HepG2 (cell line): Measurements from ENCODE around the gene DCAF6. TPM values are rescaled to one million over a fixed set of nuclear protein-coding genes. Genes with fewer than 3 reads are reported as not detected.

Source experiments
- AGO2 ChIP-seq: fragments of 200-400 bp; formaldehyde crosslinking; optimal IDR thresholded peaks from 2 replicates; pipeline ENCODE3; 2017; ENCODE audit warnings: mild to moderate bottlenecking, low read depth, low read length, moderate library complexity
- BHLHE40 ChIP-seq: IDR thresholded peaks from 2 replicates; pipeline ENCODE4 v1.6.1; 2011; ENCODE audit warnings: low read length, improper control_type of control experiment
- CEBPG ChIP-seq: IDR thresholded peaks from 2 replicates; pipeline ENCODE4 v1.6.1; 2016
- FLYWCH1 ChIP-seq: sonication (generic); formaldehyde crosslinking; IDR thresholded peaks from 2 replicates; pipeline ENCODE4 v1.8.1; 2023; ENCODE audit warnings: mild to moderate bottlenecking, missing genetic modification reagents
- MTA3 ChIP-seq: sonication (generic); formaldehyde crosslinking; IDR thresholded peaks from 2 replicates; pipeline ENCODE4 v1.4.0; 2020; ENCODE audit warnings: missing genetic modification reagents
- NR2F2 ChIP-seq: IDR thresholded peaks from 2 replicates; pipeline ENCODE4 v1.6.1; 2012; ENCODE audit warnings: low read depth, inconsistent platforms, borderline replicate concordance
- RBM39 ChIP-seq: fragments of 200-400 bp; formaldehyde crosslinking; IDR thresholded peaks from one replicate; pipeline ENCODE4 v1.6.1; 2018; ENCODE audit warnings: antibody characterized with exemption, mild to moderate bottlenecking, low read depth, low read length; ENCODE audit not compliant: poor library complexity, severe bottlenecking
- SNRNP70 ChIP-seq: fragments of 200-400 bp; formaldehyde crosslinking; IDR thresholded peaks from 2 replicates; pipeline ENCODE4 v1.6.1; 2017; ENCODE audit warnings: mild to moderate bottlenecking, low read depth, low read length, moderate library complexity
- SYNCRIP ChIP-seq: fragments of 200-400 bp; formaldehyde crosslinking; IDR thresholded peaks from 2 replicates; pipeline ENCODE4 v1.6.1; 2018; ENCODE audit warnings: mild to moderate bottlenecking, low read depth, low read length; ENCODE audit not compliant: insufficient read depth
- ZFP62 ChIP-seq: sonication (generic); formaldehyde crosslinking; IDR thresholded peaks from 2 replicates; pipeline ENCODE4 v1.4.0; 2020; ENCODE audit warnings: missing genetic modification reagents
- ZNF225 ChIP-seq: sonication (generic); formaldehyde crosslinking; IDR thresholded peaks from 2 replicates; pipeline ENCODE4 v1.4.0; 2020; ENCODE audit warnings: mild to moderate bottlenecking, missing genetic modification reagents
- ZNF274 ChIP-seq: sonication (generic); formaldehyde crosslinking; IDR thresholded peaks from 2 replicates; pipeline ENCODE4 v1.5.1; 2020; ENCODE audit warnings: mild to moderate bottlenecking, missing genetic modification reagents
- ZNF672 ChIP-seq: sonication (generic); formaldehyde crosslinking; IDR thresholded peaks from 2 replicates; pipeline ENCODE4 v1.8.1; 2022; ENCODE audit warnings: missing genetic modification reagents
- ZNF746 ChIP-seq: sonication (generic); formaldehyde crosslinking; IDR thresholded peaks from 2 replicates; pipeline ENCODE4 v1.8.0; 2022; ENCODE audit warnings: mild to moderate bottlenecking, missing genetic modification reagents
- ZNF879 ChIP-seq: sonication (generic); formaldehyde crosslinking; IDR thresholded peaks from 2 replicates; pipeline ENCODE4 v1.8.1; 2023; ENCODE audit warnings: missing genetic modification reagents
- ZSCAN30 ChIP-seq: sonication (generic); formaldehyde crosslinking; IDR thresholded peaks from 2 replicates; pipeline ENCODE4 v1.5.0; 2020; ENCODE audit warnings: mild to moderate bottlenecking, missing genetic modification reagents
- polyA plus RNA-seq, 8 experiments: library from polyadenylated mRNA; depleted of rRNA in 3 of 8; stranded (reverse) in 7 of 8; unstranded in 1 of 8; fragments of >200 nt; fragmentation: Illumina TruSeq in 4 of 8; extraction: Trizol in 4 of 8; gene quantifications; 2 replicates each; pipeline versions ENCODE4 v1.2.1 to v1.2.3, GENCODE V29; 2011 to 2016; ENCODE audit warnings: low read depth in 4 of 8, missing spikeins in 1 of 8, mixed read lengths in 1 of 8; ENCODE audit not compliant: insufficient read depth in 1 of 8
- total RNA-seq, 5 experiments: library from RNA; depleted of rRNA; stranded (reverse); fragments of >200 nt; fragmentation: Illumina TruSeq; extraction: Trizol; gene quantifications; 2 replicates each; pipeline ENCODE4 v1.2.3, GENCODE V29; 2016; ENCODE audit warnings: low read depth in 1 of 5
- TF ChIP-seq, protein P1 (sequence below), 2 experiments: sonication (generic) in 1 of 2; formaldehyde crosslinking in 1 of 2; IDR thresholded peaks; 2 replicates each; pipeline versions ENCODE4 v1.6.1 to v1.9.0; 2014 to 2022; ENCODE audit warnings: antibody characterized with exemption in 1 of 2, borderline replicate concordance in 1 of 2, inconsistent platforms in 1 of 2, low read depth in 1 of 2, missing genetic modification reagents in 1 of 2
- TF ChIP-seq, protein P2 (sequence below): sonication (generic); formaldehyde crosslinking; IDR thresholded peaks from 2 replicates; pipeline ENCODE4 v1.5.1; 2020; ENCODE audit warnings: missing genetic modification reagents, mild to moderate bottlenecking, borderline replicate concordance
- TF ChIP-seq, protein P3 (sequence below): sonication (generic); formaldehyde crosslinking; IDR thresholded peaks from 2 replicates; pipeline ENCODE4 v1.8.1; 2023; ENCODE audit warnings: mild to moderate bottlenecking, missing genetic modification reagents
- TF ChIP-seq, protein P4 (sequence below): sonication (generic); formaldehyde crosslinking; IDR thresholded peaks from 2 replicates; pipeline ENCODE4 v1.4.0; 2020; ENCODE audit warnings: missing genetic modification reagents

DCAF6 gene
- total and polyA plus RNA-seq, 2 of the 13 experiments (the other 11 are each of a cell fraction or from before 2014, with no cell fraction given), result 24.7 to 33.7 TPM

DNA sequence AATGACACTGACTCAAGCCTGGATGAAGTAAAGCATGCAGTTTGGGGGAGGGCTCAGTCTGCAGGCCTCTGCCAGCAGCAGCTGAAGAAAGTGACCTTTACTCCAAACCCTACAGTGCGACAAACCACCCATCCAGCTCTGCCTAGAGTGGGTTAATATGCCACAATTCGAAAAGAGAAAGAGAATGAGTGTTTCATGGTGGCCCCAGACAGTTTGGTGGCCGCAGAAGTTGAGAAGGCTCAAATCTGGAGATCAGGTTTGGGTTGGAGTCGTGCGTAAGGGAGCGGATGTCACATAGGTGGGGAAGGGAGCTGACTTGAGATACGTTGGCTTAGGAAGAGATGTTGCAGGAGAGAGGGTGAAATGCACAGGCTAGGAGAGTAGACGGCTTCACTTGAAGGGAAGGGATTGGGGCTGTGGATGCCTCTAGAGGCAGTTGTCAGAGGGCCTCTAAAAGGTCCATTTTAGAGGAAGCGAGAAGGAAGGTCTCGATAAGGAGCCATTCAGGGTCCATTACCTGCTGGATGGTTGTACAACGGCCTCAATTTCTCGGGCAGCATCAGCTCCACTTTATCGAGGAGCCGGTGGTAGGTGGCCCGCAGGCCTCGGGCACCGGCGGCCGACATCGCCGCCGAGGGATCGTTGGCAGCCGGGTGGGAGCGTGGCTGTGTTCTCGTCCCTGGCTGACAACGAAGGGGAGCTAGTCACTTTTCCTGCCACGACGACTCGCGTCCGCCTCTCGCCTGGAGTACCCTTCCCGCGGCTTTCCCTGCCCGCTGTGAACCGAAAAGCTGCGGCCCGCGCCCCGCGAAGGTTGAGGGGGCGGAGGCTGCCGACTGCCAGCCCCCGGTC, 1.0 kb upstream of the DCAF6 start (continued):
- TF ChIP-seq ZNF672 (CRISPR knock-in tag) (no peak), BHLHE40 (no peak), SNRNP70 (no peak), ZNF879 (CRISPR knock-in tag) (no peak), RBM39 (peak; percentile 43), SYNCRIP (no peak), CEBPG (CRISPR knock-in tag) (no peak), ZSCAN30 (CRISPR knock-in tag) (no peak), AGO2 (peak; percentile 82), ZNF225 (CRISPR knock-in tag) (no peak), ZFP62 (CRISPR knock-in tag) (no peak), FLYWCH1 (CRISPR knock-in tag) (0 out of 2 replicates have a peak, but pooled peaks have one; percentile 52), ZNF746 (CRISPR knock-in tag) (peak; percentile 70; the same call in 1 of the 2 replicates), NR2F2 (0 out of 2 replicates have a peak, but pooled peaks have one; percentile 5), ZNF274 (CRISPR knock-in tag) (no peak; the same call in 1 of the 2 replicates), MTA3 (no peak)
- TF ChIP-seq, protein P1, sequence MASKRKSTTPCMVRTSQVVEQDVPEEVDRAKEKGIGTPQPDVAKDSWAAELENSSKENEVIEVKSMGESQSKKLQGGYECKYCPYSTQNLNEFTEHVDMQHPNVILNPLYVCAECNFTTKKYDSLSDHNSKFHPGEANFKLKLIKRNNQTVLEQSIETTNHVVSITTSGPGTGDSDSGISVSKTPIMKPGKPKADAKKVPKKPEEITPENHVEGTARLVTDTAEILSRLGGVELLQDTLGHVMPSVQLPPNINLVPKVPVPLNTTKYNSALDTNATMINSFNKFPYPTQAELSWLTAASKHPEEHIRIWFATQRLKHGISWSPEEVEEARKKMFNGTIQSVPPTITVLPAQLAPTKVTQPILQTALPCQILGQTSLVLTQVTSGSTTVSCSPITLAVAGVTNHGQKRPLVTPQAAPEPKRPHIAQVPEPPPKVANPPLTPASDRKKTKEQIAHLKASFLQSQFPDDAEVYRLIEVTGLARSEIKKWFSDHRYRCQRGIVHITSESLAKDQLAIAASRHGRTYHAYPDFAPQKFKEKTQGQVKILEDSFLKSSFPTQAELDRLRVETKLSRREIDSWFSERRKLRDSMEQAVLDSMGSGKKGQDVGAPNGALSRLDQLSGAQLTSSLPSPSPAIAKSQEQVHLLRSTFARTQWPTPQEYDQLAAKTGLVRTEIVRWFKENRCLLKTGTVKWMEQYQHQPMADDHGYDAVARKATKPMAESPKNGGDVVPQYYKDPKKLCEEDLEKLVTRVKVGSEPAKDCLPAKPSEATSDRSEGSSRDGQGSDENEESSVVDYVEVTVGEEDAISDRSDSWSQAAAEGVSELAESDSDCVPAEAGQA (IDR thresholded peaks at IDR 0.05; ENCODE audit: low read depth), result no peak
- TF ChIP-seq, protein P1 (CRISPR knock-in tag; IDR thresholded peaks at IDR 0.05; ENCODE audit: borderline replicate concordance), result no peak; the same call in 1 of the 2 replicates
- TF ChIP-seq, protein P2, sequence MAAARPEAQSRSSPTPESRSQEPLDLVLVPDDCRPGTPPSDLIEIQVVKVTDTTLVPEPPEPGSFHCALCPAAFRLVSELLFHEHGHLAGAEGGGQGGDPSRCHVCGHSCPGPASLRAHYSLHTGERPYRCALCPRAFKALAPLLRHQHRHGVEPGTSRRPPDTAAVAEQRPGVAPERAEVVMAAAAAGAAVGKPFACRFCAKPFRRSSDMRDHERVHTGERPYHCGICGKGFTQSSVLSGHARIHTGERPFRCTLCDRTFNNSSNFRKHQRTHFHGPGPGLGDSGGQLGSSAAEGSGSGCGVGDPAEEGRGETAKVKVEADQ (CRISPR knock-in tag), result no peak
- TF ChIP-seq, protein P3, sequence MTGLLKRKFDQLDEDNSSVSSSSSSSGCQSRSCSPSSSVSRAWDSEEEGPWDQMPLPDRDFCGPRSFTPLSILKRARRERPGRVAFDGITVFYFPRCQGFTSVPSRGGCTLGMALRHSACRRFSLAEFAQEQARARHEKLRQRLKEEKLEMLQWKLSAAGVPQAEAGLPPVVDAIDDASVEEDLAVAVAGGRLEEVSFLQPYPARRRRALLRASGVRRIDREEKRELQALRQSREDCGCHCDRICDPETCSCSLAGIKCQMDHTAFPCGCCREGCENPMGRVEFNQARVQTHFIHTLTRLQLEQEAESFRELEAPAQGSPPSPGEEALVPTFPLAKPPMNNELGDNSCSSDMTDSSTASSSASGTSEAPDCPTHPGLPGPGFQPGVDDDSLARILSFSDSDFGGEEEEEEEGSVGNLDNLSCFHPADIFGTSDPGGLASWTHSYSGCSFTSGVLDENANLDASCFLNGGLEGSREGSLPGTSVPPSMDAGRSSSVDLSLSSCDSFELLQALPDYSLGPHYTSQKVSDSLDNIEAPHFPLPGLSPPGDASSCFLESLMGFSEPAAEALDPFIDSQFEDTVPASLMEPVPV (CRISPR knock-in tag), result no peak
- TF ChIP-seq, protein P4, sequence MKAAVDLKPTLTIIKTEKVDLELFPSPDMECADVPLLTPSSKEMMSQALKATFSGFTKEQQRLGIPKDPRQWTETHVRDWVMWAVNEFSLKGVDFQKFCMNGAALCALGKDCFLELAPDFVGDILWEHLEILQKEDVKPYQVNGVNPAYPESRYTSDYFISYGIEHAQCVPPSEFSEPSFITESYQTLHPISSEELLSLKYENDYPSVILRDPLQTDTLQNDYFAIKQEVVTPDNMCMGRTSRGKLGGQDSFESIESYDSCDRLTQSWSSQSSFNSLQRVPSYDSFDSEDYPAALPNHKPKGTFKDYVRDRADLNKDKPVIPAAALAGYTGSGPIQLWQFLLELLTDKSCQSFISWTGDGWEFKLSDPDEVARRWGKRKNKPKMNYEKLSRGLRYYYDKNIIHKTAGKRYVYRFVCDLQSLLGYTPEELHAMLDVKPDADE (CRISPR knock-in tag), result peak; percentile 70; the same call in 1 of the 2 replicates
